ENCODE results near the gene RIMBP2.

The RIMBP2 gene

DNA sequence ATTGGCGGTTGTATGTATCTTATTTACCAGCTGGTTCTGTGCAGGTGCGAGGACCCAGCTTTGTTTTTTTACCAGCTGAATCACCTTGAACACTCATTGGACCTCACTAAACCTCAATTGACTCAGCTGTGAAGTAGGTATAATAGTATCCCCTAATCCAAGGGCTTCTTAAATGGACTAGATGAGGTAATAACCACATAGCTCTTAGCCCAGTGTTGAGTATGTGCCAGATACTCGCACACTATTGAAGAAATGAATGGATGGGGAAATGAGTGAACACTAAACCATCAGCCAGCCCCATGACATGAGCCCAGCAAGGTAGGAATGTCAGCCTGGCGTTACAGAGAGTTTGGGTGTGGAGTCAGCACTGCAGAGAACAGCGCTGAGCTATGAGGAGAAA, 79.7 kb downstream of the RIMBP2 start:
- H3K79me2 ChIP-seq (ENCODE audit: low read length), result no peaks in the 10 kb centered on the region
- no peak overlapping the region for H2AFZ ChIP-seq (ENCODE audit: low read length)
- H4K20me1 ChIP-seq (ENCODE audit: insufficient read depth, low read length), result no peaks in the 10 kb centered on the region
- H3K4me2 ChIP-seq (ENCODE audit: low read depth, low read length), result no peak overlapping the region
- H3K36me3 ChIP-seq (replicated peaks; ENCODE audit: insufficient read depth, low read length), result no peaks in the 10 kb centered on the region
- no peak overlapping the region for H3K9ac ChIP-seq (ENCODE audit: low read length)
- H3K9me2 ChIP-seq (replicated peaks; ENCODE audit: insufficient read depth, low read length), result no peaks in the 10 kb centered on the region
- no peaks in the 10 kb centered on the region for H3K27me3 ChIP-seq (replicated peaks; ENCODE audit: insufficient read depth, low read length)
- no peaks in the 10 kb centered on the region for H3F3A ChIP-seq (ENCODE audit: insufficient read depth, low read length)
- no peaks in the 10 kb centered on the region for H3K4me1 ChIP-seq (ENCODE audit: low read length)
- no peak for TF ChIP-seq EZH2 (optimal IDR thresholded peaks at IDR 0.05; ENCODE audit: low read depth, low read length)
- TF ChIP-seq, protein P1, sequence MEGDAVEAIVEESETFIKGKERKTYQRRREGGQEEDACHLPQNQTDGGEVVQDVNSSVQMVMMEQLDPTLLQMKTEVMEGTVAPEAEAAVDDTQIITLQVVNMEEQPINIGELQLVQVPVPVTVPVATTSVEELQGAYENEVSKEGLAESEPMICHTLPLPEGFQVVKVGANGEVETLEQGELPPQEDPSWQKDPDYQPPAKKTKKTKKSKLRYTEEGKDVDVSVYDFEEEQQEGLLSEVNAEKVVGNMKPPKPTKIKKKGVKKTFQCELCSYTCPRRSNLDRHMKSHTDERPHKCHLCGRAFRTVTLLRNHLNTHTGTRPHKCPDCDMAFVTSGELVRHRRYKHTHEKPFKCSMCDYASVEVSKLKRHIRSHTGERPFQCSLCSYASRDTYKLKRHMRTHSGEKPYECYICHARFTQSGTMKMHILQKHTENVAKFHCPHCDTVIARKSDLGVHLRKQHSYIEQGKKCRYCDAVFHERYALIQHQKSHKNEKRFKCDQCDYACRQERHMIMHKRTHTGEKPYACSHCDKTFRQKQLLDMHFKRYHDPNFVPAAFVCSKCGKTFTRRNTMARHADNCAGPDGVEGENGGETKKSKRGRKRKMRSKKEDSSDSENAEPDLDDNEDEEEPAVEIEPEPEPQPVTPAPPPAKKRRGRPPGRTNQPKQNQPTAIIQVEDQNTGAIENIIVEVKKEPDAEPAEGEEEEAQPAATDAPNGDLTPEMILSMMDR (IDR thresholded peaks at IDR 0.05; ENCODE audit: low read length), result no peak
- TF ChIP-seq EZH2phosphoT487 (IDR thresholded peaks at IDR 0.05; ENCODE audit: low read length), result no peak
- no peaks in the 10 kb centered on the region for H3K9me3 ChIP-seq (replicated peaks; ENCODE audit: insufficient read depth, low read length)
- no peak overlapping the region for H3K27ac ChIP-seq (ENCODE audit: low read length)
- no peak overlapping the region for H3K4me3 ChIP-seq (ENCODE audit: low read length)
- no peak for DNase-seq

DNA sequence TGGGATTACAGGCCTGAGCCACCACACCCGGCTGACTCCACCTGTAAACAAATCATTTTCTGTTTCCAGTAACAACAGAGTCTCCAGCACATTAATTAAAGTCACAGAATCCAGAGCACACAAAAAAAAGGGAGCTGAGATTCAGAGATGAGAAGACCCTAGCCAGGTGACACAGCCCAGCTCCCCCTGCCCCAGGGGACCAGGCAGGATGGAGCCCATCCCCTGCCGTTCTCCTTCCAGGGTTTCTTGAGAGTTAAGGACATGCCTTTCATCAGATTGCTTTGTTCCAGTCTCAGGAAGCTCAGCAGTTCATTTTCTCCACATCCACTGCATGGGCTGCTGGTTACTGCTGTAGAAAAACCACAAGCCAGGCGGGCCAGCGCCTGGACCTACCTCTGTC, 81.2 kb downstream of the RIMBP2 start:
- Histone ChIP-seq H3K4me2 (ENCODE audit: low read depth, low read length) (no peak overlapping the region), H3K9me3 (replicated peaks; ENCODE audit: insufficient read depth, low read length) (no peaks in the 10 kb centered on the region), H3F3A (ENCODE audit: insufficient read depth, low read length) (no peaks in the 10 kb centered on the region), H2AFZ (ENCODE audit: low read length) (no peak overlapping the region), H3K36me3 (replicated peaks; ENCODE audit: insufficient read depth, low read length) (no peaks in the 10 kb centered on the region), H4K20me1 (ENCODE audit: insufficient read depth, low read length) (no peaks in the 10 kb centered on the region), H3K4me1 (ENCODE audit: low read length) (no peaks in the 10 kb centered on the region), H3K27me3 (replicated peaks; ENCODE audit: insufficient read depth, low read length) (no peaks in the 10 kb centered on the region), H3K27ac (ENCODE audit: low read length) (no peak overlapping the region), H3K9ac (ENCODE audit: low read length) (no peak overlapping the region), H3K79me2 (ENCODE audit: low read length) (no peaks in the 10 kb centered on the region), H3K4me3 (ENCODE audit: low read length) (no peak overlapping the region), H3K9me2 (replicated peaks; ENCODE audit: insufficient read depth, low read length) (no peaks in the 10 kb centered on the region)
- TF ChIP-seq EZH2phosphoT487 (IDR thresholded peaks at IDR 0.05; ENCODE audit: low read length) (no peak), EZH2 (optimal IDR thresholded peaks at IDR 0.05; ENCODE audit: low read depth, low read length) (no peak)
- TF ChIP-seq, protein P1 (IDR thresholded peaks at IDR 0.05; ENCODE audit: low read length), result no peak
- DNase-seq, result no peak

DNA sequence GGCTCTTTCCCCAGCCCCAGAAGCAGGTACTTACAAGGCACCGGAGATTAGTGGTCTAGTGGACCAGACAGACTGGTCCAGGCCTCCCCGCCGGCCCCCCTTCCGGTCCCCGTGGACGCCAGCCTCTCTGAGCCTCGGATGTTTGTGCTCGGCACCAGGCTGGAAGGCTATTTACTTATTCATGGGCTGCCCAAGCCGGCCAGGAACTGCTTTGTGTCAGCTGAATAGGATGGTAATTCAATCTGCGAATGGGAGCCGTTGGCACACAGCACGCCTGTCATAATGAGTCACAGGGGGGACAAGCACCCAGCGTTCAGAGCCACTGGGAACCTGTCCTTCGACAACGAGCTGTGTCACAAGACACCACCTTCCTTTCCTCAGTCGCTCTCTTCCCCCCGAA, 82.3 kb downstream of the RIMBP2 start:
- Histone ChIP-seq H3K79me2 (ENCODE audit: low read length) (no peaks in the 10 kb centered on the region), H2AFZ (ENCODE audit: low read length) (no peak overlapping the region), H3K4me2 (ENCODE audit: low read depth, low read length) (no peak overlapping the region), H3K9ac (ENCODE audit: low read length) (no peak overlapping the region), H3F3A (ENCODE audit: insufficient read depth, low read length) (no peaks in the 10 kb centered on the region), H3K4me1 (ENCODE audit: low read length) (no peaks in the 10 kb centered on the region), H3K36me3 (replicated peaks; ENCODE audit: insufficient read depth, low read length) (no peaks in the 10 kb centered on the region), H4K20me1 (ENCODE audit: insufficient read depth, low read length) (no peaks in the 10 kb centered on the region), H3K27ac (ENCODE audit: low read length) (no peak overlapping the region), H3K9me3 (replicated peaks; ENCODE audit: insufficient read depth, low read length) (no peaks in the 10 kb centered on the region), H3K27me3 (replicated peaks; ENCODE audit: insufficient read depth, low read length) (no peaks in the 10 kb centered on the region), H3K4me3 (ENCODE audit: low read length) (no peak overlapping the region), H3K9me2 (replicated peaks; ENCODE audit: insufficient read depth, low read length) (no peaks in the 10 kb centered on the region)
- no peak for TF ChIP-seq EZH2 (optimal IDR thresholded peaks at IDR 0.05; ENCODE audit: low read depth, low read length)
- TF ChIP-seq EZH2phosphoT487 (IDR thresholded peaks at IDR 0.05; ENCODE audit: low read length), result no peak
- TF ChIP-seq, protein P1 (IDR thresholded peaks at IDR 0.05; ENCODE audit: low read length), result no peak
- DNase-seq, result no peak
